GM23338 (cell line): ENCODE results near the gene COL25A1. TPM values are rescaled to one million over a fixed set of nuclear protein-coding genes. Genes with fewer than 3 reads are reported as not detected.

Experiments used
- ATAC-seq: fragments of 200-7000 bp; cut with Tn5 transposase; 3 replicates; pipeline ENCODE4 v1.9.1; 2020
- DNase-seq: peaks from one replicate; pipeline ENCODE4 v3.0.0-alpha.2; 2015; ENCODE audit warnings: low spot score
- H2AFZ ChIP-seq: fragments of 200-600 bp; sonication (generic); 2 replicates; pipeline ENCODE4 v1.8.0; 2016; ENCODE audit warnings: antibody characterized with exemption, mild to moderate bottlenecking, moderate library complexity
- H3F3A ChIP-seq: fragments of 200-600 bp; sonication (generic); replicated peaks from 2 replicates; pipeline ENCODE4 v1.8.0; 2017; ENCODE audit warnings: antibody characterized with exemption, mixed run types, low read depth
- H3K27ac ChIP-seq: fragments of 200-600 bp; sonication (generic); 2 replicates; pipeline ENCODE4 v1.6.1; 2016; ENCODE audit warnings: low read depth
- H3K27me3 ChIP-seq: fragments of 200-600 bp; sonication (generic); 2 replicates; pipeline ENCODE4 v1.8.0; 2016; ENCODE audit warnings: mild to moderate bottlenecking, mixed run types, moderate library complexity; ENCODE audit not compliant: insufficient read depth
- H3K36me3 ChIP-seq: fragments of 200-600 bp; sonication (generic); 2 replicates; pipeline ENCODE4 v1.8.0; 2016; ENCODE audit warnings: mild to moderate bottlenecking; ENCODE audit not compliant: insufficient read depth
- H3K4me1 ChIP-seq: fragments of 200-600 bp; sonication (generic); 2 replicates; pipeline ENCODE4 v1.8.0; 2016; ENCODE audit warnings: mild to moderate bottlenecking, moderate library complexity; ENCODE audit not compliant: insufficient read depth
- H3K4me2 ChIP-seq: fragments of 200-600 bp; sonication (generic); 2 replicates; pipeline ENCODE4 v1.7.1; 2017; ENCODE audit warnings: mixed run types
- H3K4me3 ChIP-seq: fragments of 200-600 bp; sonication (generic); 2 replicates; pipeline ENCODE4 v1.6.1; 2016; ENCODE audit warnings: mixed run types
- H3K79me2 ChIP-seq: fragments of 200-600 bp; sonication (generic); replicated peaks from 2 replicates; pipeline ENCODE4 v1.8.0; 2017; ENCODE audit warnings: mild to moderate bottlenecking; ENCODE audit not compliant: insufficient read depth
- H3K9me2 ChIP-seq: fragments of 200-600 bp; sonication (generic); 2 replicates; pipeline ENCODE4 v1.8.0; 2017; ENCODE audit not compliant: insufficient read depth
- H4K20me1 ChIP-seq: fragments of 200-600 bp; sonication (generic); replicated peaks from 2 replicates; pipeline ENCODE4 v1.8.0; 2017; ENCODE audit warnings: mild to moderate bottlenecking; ENCODE audit not compliant: insufficient read depth
- H3K27ac Mint-ChIP-seq: 2 replicates; pipeline ENCODE4 v1.8.0; 2020; ENCODE audit warnings: inconsistent platforms, mild to moderate bottlenecking, moderate library complexity, mixed read lengths
- H3K27me3 Mint-ChIP-seq: 3 replicates; pipeline ENCODE4 v1.8.0; 2022; ENCODE audit warnings: low read depth, mild to moderate bottlenecking, moderate library complexity, mixed read lengths, inconsistent platforms; ENCODE audit not compliant: insufficient read depth, poor library complexity
- H3K36me3 Mint-ChIP-seq: 3 replicates; pipeline ENCODE4 v1.8.0; 2021; ENCODE audit warnings: low read depth, mild to moderate bottlenecking, inconsistent platforms, moderate library complexity, mixed read lengths
- H3K4me1 Mint-ChIP-seq: 3 replicates; pipeline ENCODE4 v1.8.0; 2020; ENCODE audit warnings: mild to moderate bottlenecking, inconsistent platforms, mixed read lengths
- H3K4me3 Mint-ChIP-seq: 3 replicates; pipeline ENCODE4 v1.8.0; 2021; ENCODE audit warnings: moderate library complexity, mild to moderate bottlenecking, inconsistent platforms, mixed read lengths
- H3K9me3 Mint-ChIP-seq: 3 replicates; pipeline ENCODE4 v1.8.0; 2020; ENCODE audit warnings: moderate library complexity, mild to moderate bottlenecking, inconsistent platforms, mixed read lengths
- CREB1 ChIP-seq: fragments of 250-450 bp; sonication (Bioruptor Pico); IDR thresholded peaks from 2 replicates; pipeline ENCODE4 v1.5.0; 2020; ENCODE audit warnings: low read depth, mild to moderate bottlenecking, moderate library complexity
- CTCF ChIP-seq, 2 experiments: fragments of 200-600 bp in 1 of 2; sonication (generic) in 1 of 2; conservative IDR thresholded peaks; 2 replicates each; pipeline versions ENCODE4 v1.5.1 to v1.6.1; 2016 to 2017; ENCODE audit warnings: antibody characterized with exemption in 2 of 2, low read depth in 2 of 2, mild to moderate bottlenecking in 2 of 2, moderate library complexity in 1 of 2
- ETS1 ChIP-seq: IDR thresholded peaks from 2 replicates; pipeline ENCODE4 v1.6.1; 2016; ENCODE audit warnings: antibody characterized with exemption
- EZH2 ChIP-seq: fragments of 200-600 bp; sonication (generic); IDR thresholded peaks from one replicate; pipeline ENCODE4 v1.8.0; 2017; ENCODE audit warnings: antibody characterized with exemption, mild to moderate bottlenecking, low read depth; ENCODE audit not compliant: unreplicated experiment
- EZH2phosphoT487 ChIP-seq: fragments of 200-600 bp; sonication (generic); IDR thresholded peaks from one replicate; pipeline ENCODE4 v1.8.1; 2018; ENCODE audit warnings: antibody characterized with exemption; ENCODE audit not compliant: unreplicated experiment
- JUNB ChIP-seq: IDR thresholded peaks from one replicate; pipeline ENCODE4 v1.6.1; 2016; ENCODE audit warnings: antibody characterized with exemption; ENCODE audit not compliant: unreplicated experiment
- NANOG ChIP-seq: IDR thresholded peaks from 2 replicates; pipeline ENCODE4 v1.6.1; 2016; ENCODE audit warnings: antibody characterized with exemption, borderline replicate concordance
- POLR2AphosphoS5 ChIP-seq: IDR thresholded peaks from 2 replicates; pipeline ENCODE4 v1.6.1; 2016; ENCODE audit warnings: antibody characterized with exemption, low read depth
- REST ChIP-seq: IDR thresholded peaks from one replicate; pipeline ENCODE4 v1.6.1; 2018; ENCODE audit warnings: antibody characterized with exemption; ENCODE audit not compliant: unreplicated experiment
- STAT1 ChIP-seq: IDR thresholded peaks from one replicate; pipeline ENCODE4 v1.6.1; 2016; ENCODE audit warnings: antibody characterized with exemption; ENCODE audit not compliant: unreplicated experiment
- ZNF114 ChIP-seq: fragments of 250-450 bp; sonication (Bioruptor Pico); IDR thresholded peaks from 2 replicates; pipeline ENCODE4 v1.5.0; 2020; ENCODE audit warnings: mild to moderate bottlenecking, moderate library complexity
- ZNF331 ChIP-seq: fragments of 250-450 bp; sonication (Bioruptor Pico); IDR thresholded peaks from 2 replicates; pipeline ENCODE4 v1.5.0; 2020; ENCODE audit warnings: low read depth, mild to moderate bottlenecking, moderate library complexity
- polyA plus RNA-seq: library from polyadenylated mRNA; unstranded; fragments of >200 nt; fragmentation: Nextera tagmentation; extraction: Ambion mirVana; gene quantifications from 2 replicates; pipeline ENCODE4 v1.2.1, GENCODE V29; 2016
- total RNA-seq: library from RNA; depleted of rRNA; stranded (reverse); fragments of >200 nt; shearing (Covaris generic); gene quantifications from 2 replicates; pipeline ENCODE4 v1.2.3, GENCODE V29; 2014

The COL25A1 gene
- total and polyA plus RNA-seq, 2 experiments from 2014 or later = 3.9 to 5.6 TPM

- peak overlapping the region; percentile 34 for H3K27ac Mint-ChIP-seq
- H2AFZ ChIP-seq = no peak overlapping the region
- no peaks in the 10 kb centered on the region for H3K27me3 Mint-ChIP-seq
- H3K79me2 ChIP-seq = no peaks in the 10 kb centered on the region
- H3K36me3 Mint-ChIP-seq = no peaks in the 10 kb centered on the region; the same call in 2 of the 3 replicates
- no peaks in the 10 kb centered on the region for H3K36me3 ChIP-seq
- ATAC-seq (peak; percentile 52; the same call in 2 of the 3 replicates), DNase-seq (no peak)
- H3K4me3 Mint-ChIP-seq = no peak overlapping the region
- no peaks in the 10 kb centered on the region for H4K20me1 ChIP-seq
- TF ChIP-seq CTCF (conservative IDR thresholded peaks at IDR 0.05; ENCODE audit: low read depth in 2 of 2) (no peak), NANOG (no peak), REST (no peak), ETS1 (no peak), POLR2AphosphoS5 (no peak), STAT1 (no peak), CREB1 (no peak), ZNF331 (no peak)
- H3K27me3 ChIP-seq = no peaks in the 10 kb centered on the region
- peaks cover 12% of the 10 kb centered on the region for H3K4me1 ChIP-seq
- H3F3A ChIP-seq = no peaks in the 10 kb centered on the region
- H3K9me3 Mint-ChIP-seq = no peaks in the 10 kb centered on the region
- no peak overlapping the region for H3K4me3 ChIP-seq
- H3K9me2 ChIP-seq = no peaks in the 10 kb centered on the region; the same call in 1 of the 2 replicates
- H3K27ac ChIP-seq = no peak overlapping the region
- 0 out of 2 replicates have a peak overlapping the region, but pooled peaks have one; percentile 7 for H3K4me2 ChIP-seq
- H3K4me1 Mint-ChIP-seq = peaks cover 37% of the 10 kb centered on the region
Measured at GRCh38 chr4:109003964-109004363, 298.5 kb downstream of the COL25A1 start.

- no peak for ATAC-seq
- Mint-ChIP-seq H3K27me3 (peaks cover 2% of the 10 kb centered on the region), H3K27ac (no peak overlapping the region), H3K4me1 (peaks cover 3% of the 10 kb centered on the region; the same call in 2 of the 3 replicates), H3K36me3 (peaks cover 10% of the 10 kb centered on the region; the same call in 2 of the 3 replicates), H3K9me3 (peaks cover 3% of the 10 kb centered on the region), H3K4me3 (no peak overlapping the region)
- Histone ChIP-seq H3K4me2 (no peak overlapping the region), H3K36me3 (no peaks in the 10 kb centered on the region), H3K27me3 (no peaks in the 10 kb centered on the region), H3K27ac (no peak overlapping the region), H3K9me2 (no peaks in the 10 kb centered on the region), H3K79me2 (no peaks in the 10 kb centered on the region), H3F3A (no peaks in the 10 kb centered on the region), H4K20me1 (no peaks in the 10 kb centered on the region), H2AFZ (no peak overlapping the region), H3K4me3 (no peak overlapping the region), H3K4me1 (0 out of 2 replicates have a peak, but pooled peaks cover 3% of the 10 kb centered on the region)
- no peak for DNase-seq
- TF ChIP-seq POLR2AphosphoS5 (no peak), STAT1 (no peak), JUNB (no peak), NANOG (no peak), EZH2 (no peak), ZNF114 (CRISPR knock-in tag) (no peak), EZH2phosphoT487 (no peak), CTCF (conservative IDR thresholded peaks at IDR 0.05; ENCODE audit: low read depth in 2 of 2) (no peak), ZNF331 (no peak)
Measured at GRCh38 chr4:108991551-108992328, 310.7 kb downstream of the COL25A1 start.
